HepG2 (cell line): ENCODE measurements around the gene SNX6. TPM values are rescaled to one million over a fixed set of nuclear protein-coding genes. Genes with fewer than 3 reads are reported as not detected.

ENCODE experiments used
- ATAC-seq: fragments of 200-7000 bp; cut with Tn5 transposase; 3 replicates; pipeline ENCODE4 v1.9.1; 2020; ENCODE audit warnings: mild to moderate bottlenecking, moderate library complexity
- BruUV-seq: library from RNA; stranded (reverse); fragments of 400-500 nt; replicated peaks from 2 replicates; lab custom pipeline; 2021; lab: Mats Ljungman, UMichigan
- CTCF ChIA-PET: fragments of 300-600 bp; formaldehyde crosslinking; extraction: SDS; loops from one replicate; lab custom pipeline; 2021; ENCODE audit warnings: low total read pairs, inconsistent platforms, low intra/inter-chr PET ratio; lab: Yijun Ruan, JAX
- POLR2A ChIA-PET: fragments of 350-600 bp; sonication (Branson Sonifier 250); formaldehyde crosslinking; loops from one replicate; lab custom pipeline; 2020; ENCODE audit warnings: antibody characterized with exemption, inconsistent platforms; lab: Yijun Ruan, JAX
- DNase-seq: peaks from one replicate; pipeline ENCODE4 v3.0.0-alpha.2; 2015; ENCODE audit warnings: low spot score
- FAIRE-seq: peaks from 3 replicates; lab custom pipeline; 2011; peaks lifted over from hg19 to GRCh38; lab: Jason Lieb, UNC
- H2AFZ ChIP-seq: one replicate; pipeline ENCODE4 v1.6.1; 2011; ENCODE audit warnings: low read length, inconsistent platforms
- H3K27ac ChIP-seq: fragments of 300-600 bp; 3 replicates; pipeline ENCODE4 v1.8.0; 2011; ENCODE audit warnings: mixed run types, mild to moderate bottlenecking, mixed read lengths, low read length, inconsistent platforms; ENCODE audit not compliant: insufficient read depth; ENCODE audit errors: extremely low read length
- H3K27me3 ChIP-seq, 2 experiments: fragments of 200-600 bp in 1 of 2; 2 replicates in 1 of 2; 3 replicates in 1 of 2; pipeline versions ENCODE4 v1.6.0 to v1.8.0; 2011; ENCODE audit warnings: low read length in 2 of 2, mild to moderate bottlenecking in 2 of 2, moderate library complexity in 2 of 2, inconsistent platforms in 1 of 2; ENCODE audit not compliant: insufficient read depth in 2 of 2, control insufficient read depth in 1 of 2
- H3K36me3 ChIP-seq, 2 experiments: fragments of 200-600 bp in 1 of 2; replicated peaks in 1 of 2; 2 replicates in 1 of 2; 3 replicates in 1 of 2; pipeline versions ENCODE4 v1.5.1 to v1.8.0; 2011; ENCODE audit warnings: low read length in 2 of 2, inconsistent platforms in 1 of 2; ENCODE audit not compliant: insufficient read depth in 2 of 2, control insufficient read depth in 1 of 2
- H3K4me1 ChIP-seq: 2 replicates; pipeline ENCODE4 v1.5.1; 2012; ENCODE audit warnings: low read length, inconsistent platforms; ENCODE audit not compliant: insufficient read depth
- H3K4me2 ChIP-seq: 2 replicates; pipeline ENCODE4 v1.6.0; 2011; ENCODE audit warnings: low read depth, low read length, inconsistent platforms
- H3K4me3 ChIP-seq, 3 experiments: fragments of 200-600 bp in 1 of 3; sonication (generic), shearing (Covaris generic) in 1 of 3; replicated peaks in 1 of 3; 2 replicates each; pipeline ENCODE4 v1.5.1; 2011 to 2016; ENCODE audit warnings: low read length in 3 of 3, inconsistent platforms in 2 of 3, low read depth in 2 of 3, mild to moderate bottlenecking in 2 of 3, control low read depth in 1 of 3, mixed read lengths in 1 of 3; ENCODE audit not compliant: insufficient read depth in 1 of 3
- H3K79me2 ChIP-seq: one replicate; pipeline ENCODE4 v1.6.1; 2011; ENCODE audit warnings: low read length, inconsistent platforms; ENCODE audit not compliant: insufficient read depth
- H3K9ac ChIP-seq: 2 replicates; pipeline ENCODE4 v1.6.0; 2011; ENCODE audit warnings: mild to moderate bottlenecking, low read depth, low read length, inconsistent platforms; ENCODE audit not compliant: insufficient read depth
- H3K9me3 ChIP-seq: 2 replicates; pipeline ENCODE4 v1.5.1; 2012; ENCODE audit warnings: mild to moderate bottlenecking, low read length
- H4K20me1 ChIP-seq: 2 replicates; pipeline ENCODE4 v1.6.0; 2011; ENCODE audit warnings: inconsistent platforms, mild to moderate bottlenecking, low read length, moderate library complexity; ENCODE audit not compliant: insufficient read depth
- E2F1 ChIP-seq: sonication (generic); formaldehyde crosslinking; IDR thresholded peaks from 2 replicates; pipeline ENCODE4 v1.5.0; 2020; ENCODE audit warnings: missing genetic modification reagents
- ELF4 ChIP-seq: sonication (generic); formaldehyde crosslinking; IDR thresholded peaks from 2 replicates; pipeline ENCODE4 v1.5.0; 2020; ENCODE audit warnings: missing genetic modification reagents, mild to moderate bottlenecking, moderate library complexity, borderline replicate concordance
- IRX3 ChIP-seq: sonication (generic); formaldehyde crosslinking; IDR thresholded peaks from 2 replicates; pipeline ENCODE4 v1.8.1; 2023; ENCODE audit warnings: mild to moderate bottlenecking, low read depth, missing genetic modification reagents, borderline replicate concordance
- MAZ ChIP-seq, 2 experiments: sonication (generic) in 1 of 2; formaldehyde crosslinking in 1 of 2; IDR thresholded peaks; 2 replicates each; pipeline versions ENCODE4 v1.5.0 to v1.6.1; 2012 to 2020; ENCODE audit warnings: low read depth in 2 of 2, mild to moderate bottlenecking in 2 of 2, borderline replicate concordance in 1 of 2, improper control_type of control experiment in 1 of 2, low read length in 1 of 2, missing genetic modification reagents in 1 of 2, moderate library complexity in 1 of 2
- MIER2 ChIP-seq: IDR thresholded peaks from 2 replicates; pipeline ENCODE4 v1.6.1; 2016; ENCODE audit warnings: missing biosample characterization, missing genetic modification reagents
- NKX3-1 ChIP-seq: sonication (generic); formaldehyde crosslinking; IDR thresholded peaks from 2 replicates; pipeline ENCODE4 v1.5.0; 2020; ENCODE audit warnings: missing genetic modification reagents
- ONECUT2 ChIP-seq: sonication (generic); formaldehyde crosslinking; IDR thresholded peaks from 2 replicates; pipeline ENCODE4 v1.4.0; 2020; ENCODE audit warnings: missing genetic modification reagents
- PAX8 ChIP-seq: sonication (generic); formaldehyde crosslinking; IDR thresholded peaks from 2 replicates; pipeline ENCODE4 v1.8.0; 2022; ENCODE audit warnings: mild to moderate bottlenecking, missing genetic modification reagents, borderline replicate concordance
- ZNF234 ChIP-seq: sonication (generic); formaldehyde crosslinking; conservative IDR thresholded peaks from 2 replicates; pipeline ENCODE4 v1.5.1; 2020; ENCODE audit warnings: mild to moderate bottlenecking, missing genetic modification reagents
- ZNF33B ChIP-seq: sonication (generic); formaldehyde crosslinking; IDR thresholded peaks from 2 replicates; pipeline ENCODE4 v1.5.1; 2020; ENCODE audit warnings: mild to moderate bottlenecking, missing genetic modification reagents
- ZNF430 ChIP-seq: sonication (generic); formaldehyde crosslinking; IDR thresholded peaks from 2 replicates; pipeline ENCODE4 v1.9.0; 2021; ENCODE audit warnings: mild to moderate bottlenecking, missing genetic modification reagents
- WGBS: methylation state at CpG from one replicate; pipeline ENCODE4 v1.1.6; 2017; ENCODE audit warnings: low lambda C conversion rate; 5-methylcytosine and 5-hydroxymethylcytosine counted together
- in situ Hi-C: cut with HindIII; loops from 2 replicates; pipeline ENCODE4 v1.10.0; 2017; ENCODE audit warnings: low pct_unique_long_range_greater_than_20kb; ENCODE audit not compliant: extremely low pct_ligation_motif_present
- intact Hi-C: fragments of 100-400 bp; cut with micrococcal nuclease; formaldehyde crosslinking; loops from one replicate; pipeline ENCODE4 v1.10.0; 2022; ENCODE audit not compliant: unreplicated experiment
- polyA plus RNA-seq, 8 experiments: library from polyadenylated mRNA; depleted of rRNA in 3 of 8; stranded (reverse) in 7 of 8; unstranded in 1 of 8; fragments of >200 nt; fragmentation: Illumina TruSeq in 4 of 8; extraction: Trizol in 4 of 8; gene quantifications; 2 replicates each; pipeline versions ENCODE4 v1.2.1 to v1.2.3, GENCODE V29; 2011 to 2016; ENCODE audit warnings: low read depth in 4 of 8, missing spikeins in 1 of 8, mixed read lengths in 1 of 8; ENCODE audit not compliant: insufficient read depth in 1 of 8
- total RNA-seq, 5 experiments: library from RNA; depleted of rRNA; stranded (reverse); fragments of >200 nt; fragmentation: Illumina TruSeq; extraction: Trizol; gene quantifications; 2 replicates each; pipeline ENCODE4 v1.2.3, GENCODE V29; 2016; ENCODE audit warnings: low read depth in 1 of 5
- TF ChIP-seq, protein P1 (sequence below): IDR thresholded peaks from 2 replicates; pipeline ENCODE4 v1.6.1; 2016; ENCODE audit warnings: low read depth, control low read depth
- TF ChIP-seq, protein P2 (sequence below): sonication (generic); formaldehyde crosslinking; IDR thresholded peaks from 2 replicates; pipeline ENCODE4 v1.4.0; 2020; ENCODE audit warnings: missing genetic modification reagents

The SNX6 gene
- total and polyA plus RNA-seq, 2 of the 13 experiments (the other 11 are each of a cell fraction or from before 2014, with no cell fraction given): 92.3 to 169 TPM

GRCh38 chr14:34678306-34678705 lies 48.4 kb upstream of the SNX6 start (continued):
- TF ChIP-seq ZNF234 (CRISPR knock-in tag): no peak
- no peak for TF ChIP-seq ZNF33B
- no peak for TF ChIP-seq IRX3 (CRISPR knock-in tag)
- no peak for TF ChIP-seq PAX8
- TF ChIP-seq NKX3-1 (CRISPR knock-in tag): no peak
- TF ChIP-seq ZNF430 (CRISPR knock-in tag): no peak
- TF ChIP-seq, protein P1, sequence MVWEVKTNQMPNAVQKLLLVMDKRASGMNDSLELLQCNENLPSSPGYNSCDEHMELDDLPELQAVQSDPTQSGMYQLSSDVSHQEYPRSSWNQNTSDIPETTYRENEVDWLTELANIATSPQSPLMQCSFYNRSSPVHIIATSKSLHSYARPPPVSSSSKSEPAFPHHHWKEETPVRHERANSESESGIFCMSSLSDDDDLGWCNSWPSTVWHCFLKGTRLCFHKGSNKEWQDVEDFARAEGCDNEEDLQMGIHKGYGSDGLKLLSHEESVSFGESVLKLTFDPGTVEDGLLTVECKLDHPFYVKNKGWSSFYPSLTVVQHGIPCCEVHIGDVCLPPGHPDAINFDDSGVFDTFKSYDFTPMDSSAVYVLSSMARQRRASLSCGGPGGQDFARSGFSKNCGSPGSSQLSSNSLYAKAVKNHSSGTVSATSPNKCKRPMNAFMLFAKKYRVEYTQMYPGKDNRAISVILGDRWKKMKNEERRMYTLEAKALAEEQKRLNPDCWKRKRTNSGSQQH (CRISPR knock-in tag): no peak
- TF ChIP-seq MAZ (IDR thresholded peaks at IDR 0.05; ENCODE audit: borderline replicate concordance, low read depth, low read length): no peak
- TF ChIP-seq MAZ (CRISPR knock-in tag; IDR thresholded peaks at IDR 0.05; ENCODE audit: low read depth): no peak
- no peak for TF ChIP-seq E2F1 (CRISPR knock-in tag)

GRCh38 chr14:34676516-34677211 lies 46.7 kb upstream of the SNX6 start:
- no peak overlapping the region for H3K4me2 ChIP-seq
- H3K4me1 ChIP-seq: peaks cover 28% of the 10 kb centered on the region
- CTCF ChIA-PET: no interaction called here
- intact Hi-C loops: loop anchor here (10.0 kb wide), 2 partner anchors 238 to 448 kb away; partner anchors contain the start of genes PPP2R3C and PRORP
- POLR2A ChIA-PET: interaction anchor here (1.4 to 2.9 kb wide), 2 partner anchors 17 to 37 kb away, joined by 5 to 11 read pairs; partner anchors contain the start of gene CFL2
- no TSS peak for BruUV-seq
- H2AFZ ChIP-seq: no peak overlapping the region
- H3K27ac ChIP-seq: no peak overlapping the region
- in situ Hi-C loops: no loop called here
- no peaks in the 10 kb centered on the region for H3K36me3 ChIP-seq
- ATAC-seq (peak; percentile 42; the same call in 2 of the 3 replicates), DNase-seq (no peak), FAIRE-seq (no peak)
- H4K20me1 ChIP-seq: no peaks in the 10 kb centered on the region
- H3K79me2 ChIP-seq: no peaks in the 10 kb centered on the region
- H3K9me3 ChIP-seq: no peaks in the 10 kb centered on the region
- WGBS: 47% methylated on average over 7 of the region's 7 CpGs
- H3K9ac ChIP-seq: no peak overlapping the region
- no peak overlapping the region for H3K4me3 ChIP-seq
- H3K27me3 ChIP-seq: peaks cover 0 to 2% of the 10 kb centered on the region in 2 experiments; a peak in 2 of 5 replicates
- TF ChIP-seq MAZ (IDR thresholded peaks at IDR 0.05; ENCODE audit: borderline replicate concordance, low read depth, low read length) (no peak), MAZ (CRISPR knock-in tag; IDR thresholded peaks at IDR 0.05; ENCODE audit: low read depth) (0 out of 2 replicates have a peak, but pooled peaks have one; percentile 25), MIER2 (CRISPR knock-in tag) (no peak), ONECUT2 (CRISPR knock-in tag) (no peak), ELF4 (CRISPR knock-in tag) (0 out of 2 replicates have a peak, but pooled peaks have one; percentile 32)
- TF ChIP-seq, protein P2, sequence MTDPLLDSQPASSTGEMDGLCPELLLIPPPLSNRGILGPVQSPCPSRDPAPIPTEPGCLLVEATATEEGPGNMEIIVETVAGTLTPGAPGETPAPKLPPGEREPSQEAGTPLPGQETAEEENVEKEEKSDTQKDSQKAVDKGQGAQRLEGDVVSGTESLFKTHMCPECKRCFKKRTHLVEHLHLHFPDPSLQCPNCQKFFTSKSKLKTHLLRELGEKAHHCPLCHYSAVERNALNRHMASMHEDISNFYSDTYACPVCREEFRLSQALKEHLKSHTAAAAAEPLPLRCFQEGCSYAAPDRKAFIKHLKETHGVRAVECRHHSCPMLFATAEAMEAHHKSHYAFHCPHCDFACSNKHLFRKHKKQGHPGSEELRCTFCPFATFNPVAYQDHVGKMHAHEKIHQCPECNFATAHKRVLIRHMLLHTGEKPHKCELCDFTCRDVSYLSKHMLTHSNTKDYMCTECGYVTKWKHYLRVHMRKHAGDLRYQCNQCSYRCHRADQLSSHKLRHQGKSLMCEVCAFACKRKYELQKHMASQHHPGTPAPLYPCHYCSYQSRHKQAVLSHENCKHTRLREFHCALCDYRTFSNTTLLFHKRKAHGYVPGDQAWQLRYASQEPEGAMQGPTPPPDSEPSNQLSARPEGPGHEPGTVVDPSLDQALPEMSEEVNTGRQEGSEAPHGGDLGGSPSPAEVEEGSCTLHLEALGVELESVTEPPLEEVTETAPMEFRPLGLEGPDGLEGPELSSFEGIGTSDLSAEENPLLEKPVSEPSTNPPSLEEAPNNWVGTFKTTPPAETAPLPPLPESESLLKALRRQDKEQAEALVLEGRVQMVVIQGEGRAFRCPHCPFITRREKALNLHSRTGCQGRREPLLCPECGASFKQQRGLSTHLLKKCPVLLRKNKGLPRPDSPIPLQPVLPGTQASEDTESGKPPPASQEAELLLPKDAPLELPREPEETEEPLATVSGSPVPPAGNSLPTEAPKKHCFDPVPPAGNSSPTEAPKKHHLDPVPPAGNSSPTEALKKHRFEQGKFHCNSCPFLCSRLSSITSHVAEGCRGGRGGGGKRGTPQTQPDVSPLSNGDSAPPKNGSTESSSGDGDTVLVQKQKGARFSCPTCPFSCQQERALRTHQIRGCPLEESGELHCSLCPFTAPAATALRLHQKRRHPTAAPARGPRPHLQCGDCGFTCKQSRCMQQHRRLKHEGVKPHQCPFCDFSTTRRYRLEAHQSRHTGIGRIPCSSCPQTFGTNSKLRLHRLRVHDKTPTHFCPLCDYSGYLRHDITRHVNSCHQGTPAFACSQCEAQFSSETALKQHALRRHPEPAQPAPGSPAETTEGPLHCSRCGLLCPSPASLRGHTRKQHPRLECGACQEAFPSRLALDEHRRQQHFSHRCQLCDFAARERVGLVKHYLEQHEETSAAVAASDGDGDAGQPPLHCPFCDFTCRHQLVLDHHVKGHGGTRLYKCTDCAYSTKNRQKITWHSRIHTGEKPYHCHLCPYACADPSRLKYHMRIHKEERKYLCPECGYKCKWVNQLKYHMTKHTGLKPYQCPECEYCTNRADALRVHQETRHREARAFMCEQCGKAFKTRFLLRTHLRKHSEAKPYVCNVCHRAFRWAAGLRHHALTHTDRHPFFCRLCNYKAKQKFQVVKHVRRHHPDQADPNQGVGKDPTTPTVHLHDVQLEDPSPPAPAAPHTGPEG (CRISPR knock-in tag): no peak
